Coronary artery (tissue), 2 donors: ENCODE data around the gene PEX14.

Experiments
- DNase-seq: peaks from one replicate; pipeline ENCODE4 v3.0.0-alpha.2; 2017; ENCODE audit warnings: low spot score
- H3K27ac ChIP-seq, 2 donors: fragments of 200-600 bp; sonication (generic); one replicate each; pipeline ENCODE4 v1.5.1; 2016 to 2019
- H3K4me3 ChIP-seq: fragments of 200-600 bp; sonication (generic); 2 replicates; pipeline ENCODE4 v1.5.1; 2016; ENCODE audit warnings: mild to moderate bottlenecking, moderate library complexity
- CTCF ChIP-seq: fragments of 200-600 bp; sonication (generic); IDR thresholded peaks from one replicate; pipeline ENCODE4 v1.5.1; 2019; ENCODE audit warnings: antibody characterized with exemption

PEX14 gene

GRCh38 chr1:10546896-10547295, 72.1 kb downstream of the PEX14 start:
- H3K27ac ChIP-seq = no peak overlapping the region
- H3K4me3 ChIP-seq = no peak overlapping the region
- TF ChIP-seq CTCF = no peak
- no peak for DNase-seq

- DNase-seq = no peak
- Histone ChIP-seq H3K27ac (no peak overlapping the region), H3K4me3 (no peak overlapping the region)
- no peak for TF ChIP-seq CTCF
Observed at GRCh38 chr1:10549904-10550664, 75.3 kb downstream of the PEX14 start.

GRCh38 chr1:10553118-10553517, 78.4 kb downstream of the PEX14 start:
- H3K27ac ChIP-seq = no peak overlapping the region
- no peak overlapping the region for H3K4me3 ChIP-seq
- no peak for TF ChIP-seq CTCF
- no peak for DNase-seq

GRCh38 chr1:10555635-10556429, 81.1 kb downstream of the PEX14 start:
- no peak for TF ChIP-seq CTCF

GRCh38 chr1:10556430-10557005, 81.8 kb downstream of the PEX14 start:
- H3K27ac ChIP-seq = no peak overlapping the region
- no peak overlapping the region for H3K4me3 ChIP-seq
- TF ChIP-seq CTCF = no peak
- no peak for DNase-seq

More at GRCh38 chr1:10555635-10556429, 81.1 kb downstream of the PEX14 start:
- no peak for DNase-seq
- no peak overlapping the region for H3K4me3 ChIP-seq
- H3K27ac ChIP-seq = no peak overlapping the region

- TF ChIP-seq CTCF = no peak
- no peak overlapping the region for H3K27ac ChIP-seq
- no peak overlapping the region for H3K4me3 ChIP-seq
- no peak for DNase-seq
Observed at GRCh38 chr1:10557714-10558113, 83.0 kb downstream of the PEX14 start.
